ENCODE data around the gene SAG. TPM values are rescaled to one million over a fixed set of nuclear protein-coding genes. Genes with fewer than 3 reads are reported as not detected.

Gene SAG
- total and polyA plus RNA-seq, 9 of the 15 experiments (the other 6 are each of a cell fraction or from before 2014, with no cell fraction given), result 0.04 to 0.64 (median 0.31) TPM; not detected in 5

- intact Hi-C loops (cut with micrococcal nuclease), result loop anchor here (5.0 kb wide), 1 partner anchor 112 kb away; no protein-coding TSS in a partner anchor
- H3K9me1 ChIP-seq (ENCODE audit: control insufficient read depth, insufficient read depth, low read length), result peaks cover 3% of the 10 kb centered on the region
- H3K9me3 ChIP-seq (replicated peaks; ENCODE audit: control insufficient read depth, insufficient read depth, low read depth, low read length), result no peaks in the 10 kb centered on the region
- H3K27me3 ChIP-seq (ENCODE audit: control insufficient read depth in 2 of 2, insufficient read depth in 2 of 2, low read length in 2 of 2), result no peaks in the 10 kb centered on the region
- no peak for DNase-seq (ENCODE audit: extremely low read depth in 1 of 4, low spot score in 3 of 4)
- in situ Hi-C loops (cut with MboI), result loop anchor here (25.0 kb wide), 1 partner anchor 658 kb away; no protein-coding TSS in a partner anchor
- H3K79me2 ChIP-seq (ENCODE audit: control insufficient read depth, insufficient read depth, low read length), result no peaks in the 10 kb centered on the region
- ChIA-PET CTCF (ENCODE audit: low intra/inter-chr PET ratio) (no interaction called here), POLR2A (interaction anchor here (0.6 to 0.7 kb wide), 2 partner anchors 216 to 242 kb away, joined by 3 read pairs; no protein-coding TSS in a partner anchor)
- no peak overlapping the region for H3K4me3 ChIP-seq
- 91% methylated on average over 5 of the region's 5 CpGs for WGBS (ENCODE audit: insufficient coverage, low coverage, missing lambda C conversion rate)
- H3K27ac ChIP-seq (ENCODE audit: extremely low read depth, low read depth, low read length), result no peak overlapping the region
- peaks cover 93% of the 10 kb centered on the region for H3K36me3 ChIP-seq (ENCODE audit: control insufficient read depth, insufficient read depth, low read length)
- H3K4me1 ChIP-seq (replicated peaks in 1 of 2; ENCODE audit: control insufficient read depth in 2 of 2, insufficient read depth in 2 of 2, low read length in 2 of 2), result no peaks in the 10 kb centered on the region
- peak; percentile 32 for FAIRE-seq
- no peaks in the 10 kb centered on the region for H4K20me1 ChIP-seq (replicated peaks; ENCODE audit: control insufficient read depth, insufficient read depth, low read length)
- no peak overlapping the region for H2AFZ ChIP-seq (ENCODE audit: low read depth, low read length)
- no peak overlapping the region for H3K4me2 ChIP-seq (ENCODE audit: insufficient read depth, low read length)
- ATAC-seq, result no peak
- H3K9ac ChIP-seq (ENCODE audit: insufficient read depth in 1 of 2, low read depth in 2 of 2, low read length in 2 of 2), result no peak overlapping the region
- no TSS peak for BruUV-seq (replicated peaks)
- TF ChIP-seq HNRNPUL1 (IDR thresholded peaks at IDR 0.05; ENCODE audit: low read length), result no peak
- TF ChIP-seq, protein P1, sequence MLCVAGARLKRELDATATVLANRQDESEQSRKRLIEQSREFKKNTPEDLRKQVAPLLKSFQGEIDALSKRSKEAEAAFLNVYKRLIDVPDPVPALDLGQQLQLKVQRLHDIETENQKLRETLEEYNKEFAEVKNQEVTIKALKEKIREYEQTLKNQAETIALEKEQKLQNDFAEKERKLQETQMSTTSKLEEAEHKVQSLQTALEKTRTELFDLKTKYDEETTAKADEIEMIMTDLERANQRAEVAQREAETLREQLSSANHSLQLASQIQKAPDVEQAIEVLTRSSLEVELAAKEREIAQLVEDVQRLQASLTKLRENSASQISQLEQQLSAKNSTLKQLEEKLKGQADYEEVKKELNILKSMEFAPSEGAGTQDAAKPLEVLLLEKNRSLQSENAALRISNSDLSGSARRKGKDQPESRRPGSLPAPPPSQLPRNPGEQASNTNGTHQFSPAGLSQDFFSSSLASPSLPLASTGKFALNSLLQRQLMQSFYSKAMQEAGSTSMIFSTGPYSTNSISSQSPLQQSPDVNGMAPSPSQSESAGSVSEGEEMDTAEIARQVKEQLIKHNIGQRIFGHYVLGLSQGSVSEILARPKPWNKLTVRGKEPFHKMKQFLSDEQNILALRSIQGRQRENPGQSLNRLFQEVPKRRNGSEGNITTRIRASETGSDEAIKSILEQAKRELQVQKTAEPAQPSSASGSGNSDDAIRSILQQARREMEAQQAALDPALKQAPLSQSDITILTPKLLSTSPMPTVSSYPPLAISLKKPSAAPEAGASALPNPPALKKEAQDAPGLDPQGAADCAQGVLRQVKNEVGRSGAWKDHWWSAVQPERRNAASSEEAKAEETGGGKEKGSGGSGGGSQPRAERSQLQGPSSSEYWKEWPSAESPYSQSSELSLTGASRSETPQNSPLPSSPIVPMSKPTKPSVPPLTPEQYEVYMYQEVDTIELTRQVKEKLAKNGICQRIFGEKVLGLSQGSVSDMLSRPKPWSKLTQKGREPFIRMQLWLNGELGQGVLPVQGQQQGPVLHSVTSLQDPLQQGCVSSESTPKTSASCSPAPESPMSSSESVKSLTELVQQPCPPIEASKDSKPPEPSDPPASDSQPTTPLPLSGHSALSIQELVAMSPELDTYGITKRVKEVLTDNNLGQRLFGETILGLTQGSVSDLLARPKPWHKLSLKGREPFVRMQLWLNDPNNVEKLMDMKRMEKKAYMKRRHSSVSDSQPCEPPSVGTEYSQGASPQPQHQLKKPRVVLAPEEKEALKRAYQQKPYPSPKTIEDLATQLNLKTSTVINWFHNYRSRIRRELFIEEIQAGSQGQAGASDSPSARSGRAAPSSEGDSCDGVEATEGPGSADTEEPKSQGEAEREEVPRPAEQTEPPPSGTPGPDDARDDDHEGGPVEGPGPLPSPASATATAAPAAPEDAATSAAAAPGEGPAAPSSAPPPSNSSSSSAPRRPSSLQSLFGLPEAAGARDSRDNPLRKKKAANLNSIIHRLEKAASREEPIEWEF (CRISPR knock-in tag; IDR thresholded peaks at IDR 0.05), result no peak
- TF ChIP-seq TCF7L2 (IDR thresholded peaks at IDR 0.05; ENCODE audit: low read depth, low read length), result no peak
- no peak for TF ChIP-seq ZC3H11A (IDR thresholded peaks at IDR 0.05; ENCODE audit: low read depth, low read length)
- TF ChIP-seq, protein P2, sequence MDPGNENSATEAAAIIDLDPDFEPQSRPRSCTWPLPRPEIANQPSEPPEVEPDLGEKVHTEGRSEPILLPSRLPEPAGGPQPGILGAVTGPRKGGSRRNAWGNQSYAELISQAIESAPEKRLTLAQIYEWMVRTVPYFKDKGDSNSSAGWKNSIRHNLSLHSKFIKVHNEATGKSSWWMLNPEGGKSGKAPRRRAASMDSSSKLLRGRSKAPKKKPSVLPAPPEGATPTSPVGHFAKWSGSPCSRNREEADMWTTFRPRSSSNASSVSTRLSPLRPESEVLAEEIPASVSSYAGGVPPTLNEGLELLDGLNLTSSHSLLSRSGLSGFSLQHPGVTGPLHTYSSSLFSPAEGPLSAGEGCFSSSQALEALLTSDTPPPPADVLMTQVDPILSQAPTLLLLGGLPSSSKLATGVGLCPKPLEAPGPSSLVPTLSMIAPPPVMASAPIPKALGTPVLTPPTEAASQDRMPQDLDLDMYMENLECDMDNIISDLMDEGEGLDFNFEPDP (CRISPR knock-in tag; IDR thresholded peaks at IDR 0.05), result no peak
- no peak for TF ChIP-seq NFXL1 (CRISPR knock-in tag; IDR thresholded peaks at IDR 0.05)
- TF ChIP-seq TFAM (CRISPR knock-in tag; conservative IDR thresholded peaks at IDR 0.05), result no peak
- no peak for TF ChIP-seq HDAC8 (tag; IDR thresholded peaks at IDR 0.05)
- TF ChIP-seq ARID1B (IDR thresholded peaks at IDR 0.05), result no peak
- TF ChIP-seq TFE3 (CRISPR knock-in tag; IDR thresholded peaks at IDR 0.05), result no peak
- no peak for TF ChIP-seq CBX8 (IDR thresholded peaks at IDR 0.05; ENCODE audit: borderline replicate concordance, extremely low read depth, low read depth, low read length, poor library complexity, severe bottlenecking)
- TF ChIP-seq CXXC5 (CRISPR knock-in tag; IDR thresholded peaks at IDR 0.05), result no peak
- TF ChIP-seq, protein P3, sequence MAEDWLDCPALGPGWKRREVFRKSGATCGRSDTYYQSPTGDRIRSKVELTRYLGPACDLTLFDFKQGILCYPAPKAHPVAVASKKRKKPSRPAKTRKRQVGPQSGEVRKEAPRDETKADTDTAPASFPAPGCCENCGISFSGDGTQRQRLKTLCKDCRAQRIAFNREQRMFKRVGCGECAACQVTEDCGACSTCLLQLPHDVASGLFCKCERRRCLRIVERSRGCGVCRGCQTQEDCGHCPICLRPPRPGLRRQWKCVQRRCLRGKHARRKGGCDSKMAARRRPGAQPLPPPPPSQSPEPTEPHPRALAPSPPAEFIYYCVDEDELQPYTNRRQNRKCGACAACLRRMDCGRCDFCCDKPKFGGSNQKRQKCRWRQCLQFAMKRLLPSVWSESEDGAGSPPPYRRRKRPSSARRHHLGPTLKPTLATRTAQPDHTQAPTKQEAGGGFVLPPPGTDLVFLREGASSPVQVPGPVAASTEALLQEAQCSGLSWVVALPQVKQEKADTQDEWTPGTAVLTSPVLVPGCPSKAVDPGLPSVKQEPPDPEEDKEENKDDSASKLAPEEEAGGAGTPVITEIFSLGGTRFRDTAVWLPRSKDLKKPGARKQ (CRISPR knock-in tag; IDR thresholded peaks at IDR 0.05), result no peak
These were observed 37.2 kb upstream of the SAG start for GRCh38 chr2:233270366-233270765.
